ENCODE data around the gene EFHB. TPM values are rescaled to one million over a fixed set of nuclear protein-coding genes. Genes with fewer than 3 reads are reported as not detected.

EFHB gene
- total and polyA plus RNA-seq, 10 of the 15 experiments (the other 5 are each of a cell fraction or from before 2014, with no cell fraction given) = 0.12 to 0.95 (median 0.53) TPM; not detected in 3

- TF ChIP-seq POU2F2 (IDR thresholded peaks at IDR 0.05; ENCODE audit: borderline replicate concordance, low read depth, low read length) = 0 out of 3 replicates have a peak, but pooled peaks have one; percentile 19
- TF ChIP-seq ZSCAN29 (IDR thresholded peaks at IDR 0.05) = no peak
- TF ChIP-seq, protein P1, sequence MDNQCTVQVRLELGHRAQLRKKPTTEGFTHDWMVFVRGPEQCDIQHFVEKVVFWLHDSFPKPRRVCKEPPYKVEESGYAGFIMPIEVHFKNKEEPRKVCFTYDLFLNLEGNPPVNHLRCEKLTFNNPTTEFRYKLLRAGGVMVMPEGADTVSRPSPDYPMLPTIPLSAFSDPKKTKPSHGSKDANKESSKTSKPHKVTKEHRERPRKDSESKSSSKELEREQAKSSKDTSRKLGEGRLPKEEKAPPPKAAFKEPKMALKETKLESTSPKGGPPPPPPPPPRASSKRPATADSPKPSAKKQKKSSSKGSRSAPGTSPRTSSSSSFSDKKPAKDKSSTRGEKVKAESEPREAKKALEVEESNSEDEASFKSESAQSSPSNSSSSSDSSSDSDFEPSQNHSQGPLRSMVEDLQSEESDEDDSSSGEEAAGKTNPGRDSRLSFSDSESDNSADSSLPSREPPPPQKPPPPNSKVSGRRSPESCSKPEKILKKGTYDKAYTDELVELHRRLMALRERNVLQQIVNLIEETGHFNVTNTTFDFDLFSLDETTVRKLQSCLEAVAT (IDR thresholded peaks at IDR 0.05) = peak; percentile 25; the same call in 1 of the 2 replicates
- TF ChIP-seq BMI1 (IDR thresholded peaks at IDR 0.05; ENCODE audit: borderline replicate concordance) = no peak
- no peak for TF ChIP-seq BRCA1 (IDR thresholded peaks at IDR 0.05; ENCODE audit: low read depth, low read length)
- no peak for TF ChIP-seq RB1 (IDR thresholded peaks at IDR 0.05; ENCODE audit: borderline replicate concordance)
- TF ChIP-seq ZNF592 (IDR thresholded peaks at IDR 0.05) = no peak
- TF ChIP-seq ETV6 (conservative IDR thresholded peaks at IDR 0.05 in 1 of 2, IDR thresholded peaks at IDR 0.05 in 1 of 2; ENCODE audit: borderline replicate concordance in 1 of 2, low read depth in 1 of 2) = peak in 1 of 2 experiments; percentile 93; a peak in 2 of 4 replicates
- TF ChIP-seq E4F1 (IDR thresholded peaks at IDR 0.05; ENCODE audit: borderline replicate concordance, partially characterized antibody) = no peak
- TF ChIP-seq STAT1 (conservative IDR thresholded peaks at IDR 0.05) = no peak
- no peak for TF ChIP-seq SMARCA5 (IDR thresholded peaks at IDR 0.05)
- TF ChIP-seq PML (IDR thresholded peaks at IDR 0.05; ENCODE audit: low read length) = peak; percentile 49; the same call in 1 of the 2 replicates
- no peak for TF ChIP-seq BACH1 (IDR thresholded peaks at IDR 0.05; ENCODE audit: borderline replicate concordance)
- peak; percentile 70 for TF ChIP-seq BCL3 (IDR thresholded peaks at IDR 0.05; ENCODE audit: borderline replicate concordance, insufficient read depth, low read depth, low read length, poor library complexity, severe bottlenecking)
- 0 out of 4 replicates have a peak, but pooled peaks of 1 of the 2 experiments have one; percentile 63 for TF ChIP-seq CEBPB (IDR thresholded peaks at IDR 0.05; ENCODE audit: borderline replicate concordance in 1 of 2, low read depth in 2 of 2, low read length in 2 of 2)
- TF ChIP-seq PAX5 (IDR thresholded peaks at IDR 0.05; ENCODE audit: borderline replicate concordance, low read depth, low read length) = peak; percentile 66; the same call in 1 of the 2 replicates
- peak; percentile 41; the same call in 1 of the 2 replicates for TF ChIP-seq TBL1XR1 (IDR thresholded peaks at IDR 0.05; ENCODE audit: low read depth, low read length)
- TF ChIP-seq, protein P2, sequence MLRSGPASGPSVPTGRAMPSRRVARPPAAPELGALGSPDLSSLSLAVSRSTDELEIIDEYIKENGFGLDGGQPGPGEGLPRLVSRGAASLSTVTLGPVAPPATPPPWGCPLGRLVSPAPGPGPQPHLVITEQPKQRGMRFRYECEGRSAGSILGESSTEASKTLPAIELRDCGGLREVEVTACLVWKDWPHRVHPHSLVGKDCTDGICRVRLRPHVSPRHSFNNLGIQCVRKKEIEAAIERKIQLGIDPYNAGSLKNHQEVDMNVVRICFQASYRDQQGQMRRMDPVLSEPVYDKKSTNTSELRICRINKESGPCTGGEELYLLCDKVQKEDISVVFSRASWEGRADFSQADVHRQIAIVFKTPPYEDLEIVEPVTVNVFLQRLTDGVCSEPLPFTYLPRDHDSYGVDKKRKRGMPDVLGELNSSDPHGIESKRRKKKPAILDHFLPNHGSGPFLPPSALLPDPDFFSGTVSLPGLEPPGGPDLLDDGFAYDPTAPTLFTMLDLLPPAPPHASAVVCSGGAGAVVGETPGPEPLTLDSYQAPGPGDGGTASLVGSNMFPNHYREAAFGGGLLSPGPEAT (IDR thresholded peaks at IDR 0.05; ENCODE audit: low read depth) = peak; percentile 67
These were observed 2.8 kb downstream of the EFHB start (continued) for GRCh38 chr3:19931180-19931692.

Data from GM12878 (cell line).